HG03066 (cell line): ENCODE results near the gene ZNF438.

Source experiments
- ATAC-seq: cut with Tn5 transposase; IDR thresholded peaks from one replicate; pipeline ENCODE4 v1.9.1; 2021; ENCODE audit warnings: low read depth; ENCODE audit not compliant: unreplicated experiment

Gene ZNF438

DNA sequence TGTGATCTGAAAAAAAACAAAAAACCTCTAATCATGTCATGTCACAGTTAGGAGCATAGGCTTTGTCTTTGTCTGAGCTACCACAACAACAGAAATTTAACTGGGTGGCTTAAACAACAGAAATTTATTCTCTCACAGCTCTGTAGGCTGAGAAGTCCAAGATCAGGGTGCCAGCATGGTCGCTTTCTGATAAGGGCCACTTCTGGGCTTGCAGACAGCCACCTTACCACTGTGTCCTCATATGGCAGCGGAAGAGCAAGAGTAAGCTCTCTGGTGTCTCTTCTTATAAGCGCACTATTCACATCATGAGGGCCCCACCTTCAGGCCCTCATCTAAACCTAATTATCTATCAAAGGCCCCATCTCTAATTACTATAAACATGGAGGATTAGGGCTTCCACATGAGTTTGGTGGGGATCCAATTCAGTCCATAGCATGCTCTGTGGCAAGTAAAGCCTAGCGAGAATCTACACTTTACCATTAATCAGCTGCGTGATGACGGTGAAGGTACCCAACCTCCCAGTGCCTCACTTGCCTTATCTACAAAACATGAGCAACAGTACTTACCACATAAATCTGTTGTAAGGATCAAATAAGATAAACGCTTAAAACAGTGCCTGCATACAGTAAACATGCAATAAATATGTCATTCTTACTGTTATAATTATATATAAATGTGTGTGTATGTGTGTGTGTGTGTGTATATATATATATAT lies 17.3 kb downstream of the ZNF438 start:
- no peak for ATAC-seq

DNA sequence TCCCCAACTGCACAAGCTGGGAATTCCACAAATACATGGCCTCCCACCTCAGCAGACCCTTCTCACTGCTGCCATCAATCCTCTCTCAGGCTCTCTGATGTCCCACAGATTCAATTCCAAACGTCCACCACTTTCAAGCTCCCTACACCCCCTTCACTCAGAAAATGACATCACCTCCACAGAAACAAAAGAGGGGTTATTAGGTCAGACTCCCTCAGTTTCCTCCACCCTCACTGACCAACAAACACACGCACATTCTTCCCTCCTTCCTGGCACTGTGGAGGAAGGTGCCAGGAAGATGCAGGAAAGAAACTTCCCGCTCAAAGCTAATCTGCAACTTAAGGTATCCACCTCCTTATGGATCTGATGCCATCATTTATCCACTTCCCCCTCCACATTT lies 18.3 kb downstream of the ZNF438 start:
- no peak for ATAC-seq

GRCh38 chr10:31011665-31012022 lies 20.0 kb downstream of the ZNF438 start:
- no peak for ATAC-seq

- no peak for ATAC-seq
Observed at GRCh38 chr10:31011017-31011664, 20.5 kb downstream of the ZNF438 start.

GRCh38 chr10:31010062-31010461 lies 21.6 kb downstream of the ZNF438 start:
- ATAC-seq, result no peak

DNA sequence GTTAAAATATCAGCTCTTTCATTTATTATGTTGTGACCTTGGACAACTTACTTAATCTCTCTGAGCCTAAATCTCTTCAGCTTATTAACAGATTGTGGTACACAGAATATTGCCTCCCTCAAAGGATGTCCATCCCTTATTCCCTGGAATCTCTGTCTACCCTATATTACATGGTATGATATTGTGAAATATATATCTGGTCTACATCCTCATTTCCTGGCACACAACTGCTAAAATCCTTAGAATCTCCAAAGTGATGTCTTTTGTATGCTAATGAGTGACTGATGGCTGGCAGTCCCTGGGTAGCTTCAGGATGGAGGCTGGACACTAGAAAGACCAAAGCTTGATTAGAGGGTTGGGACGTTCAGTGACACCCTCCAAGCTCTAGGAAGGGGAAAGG lies 25.8 kb downstream of the ZNF438 start:
- no peak for ATAC-seq

GRCh38 chr10:31004611-31005193 lies 27.0 kb downstream of the ZNF438 start:
- no peak for ATAC-seq

GRCh38 chr10:31001740-31002139 lies 29.9 kb downstream of the ZNF438 start:
- ATAC-seq, result no peak

DNA sequence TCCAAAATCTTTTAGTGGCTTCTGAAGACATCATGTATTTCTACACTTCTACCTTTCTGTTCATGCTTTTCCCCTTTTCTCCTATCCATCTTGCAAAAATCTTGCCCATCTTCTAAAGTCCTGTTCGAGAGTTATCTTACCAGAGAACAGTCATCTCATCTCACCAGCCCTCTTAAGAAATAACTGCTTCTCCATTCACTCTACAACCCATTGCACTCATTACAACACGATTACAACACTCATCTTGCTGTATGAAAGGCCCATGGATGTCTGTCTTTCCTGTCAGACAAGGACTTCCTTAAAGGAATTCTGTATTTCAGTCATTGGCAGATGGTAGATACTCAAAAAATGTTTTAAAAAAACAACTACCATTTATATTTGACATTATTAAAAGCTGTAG lies 30.8 kb downstream of the ZNF438 start:
- ATAC-seq, result no peak

- no peak for ATAC-seq
Observed at GRCh38 chr10:31000071-31000782, 31.4 kb downstream of the ZNF438 start.

DNA sequence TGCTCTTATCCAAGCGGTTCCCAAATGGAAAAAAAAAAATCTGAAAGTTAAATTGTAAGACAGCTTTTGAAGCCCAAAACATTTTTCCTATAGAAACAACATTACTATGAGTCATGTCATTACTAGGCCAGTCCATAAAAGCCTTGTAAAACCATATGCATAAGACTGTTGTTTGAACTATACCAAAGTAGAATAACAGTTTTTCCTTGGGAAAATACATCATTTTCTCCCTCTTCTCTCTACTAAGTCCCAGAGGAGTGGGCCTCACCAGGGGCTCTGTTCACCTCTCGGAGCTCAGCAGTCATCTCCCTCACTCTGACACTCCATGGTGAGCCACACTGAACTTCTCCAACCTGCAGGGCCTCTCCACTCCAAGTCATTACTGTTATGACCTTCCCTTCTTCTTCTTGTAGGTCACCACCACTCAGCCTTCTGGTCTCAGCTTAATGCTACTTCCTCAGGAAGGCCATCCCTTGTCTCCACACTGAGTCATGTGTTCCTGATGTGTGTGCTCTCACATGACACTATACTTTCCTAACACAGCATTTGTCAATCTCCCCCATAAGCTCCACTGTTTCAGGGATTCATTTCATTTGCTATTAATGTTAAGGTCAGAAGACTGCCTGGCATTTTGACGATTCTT lies 32.5 kb downstream of the ZNF438 start:
- no peak for ATAC-seq

DNA sequence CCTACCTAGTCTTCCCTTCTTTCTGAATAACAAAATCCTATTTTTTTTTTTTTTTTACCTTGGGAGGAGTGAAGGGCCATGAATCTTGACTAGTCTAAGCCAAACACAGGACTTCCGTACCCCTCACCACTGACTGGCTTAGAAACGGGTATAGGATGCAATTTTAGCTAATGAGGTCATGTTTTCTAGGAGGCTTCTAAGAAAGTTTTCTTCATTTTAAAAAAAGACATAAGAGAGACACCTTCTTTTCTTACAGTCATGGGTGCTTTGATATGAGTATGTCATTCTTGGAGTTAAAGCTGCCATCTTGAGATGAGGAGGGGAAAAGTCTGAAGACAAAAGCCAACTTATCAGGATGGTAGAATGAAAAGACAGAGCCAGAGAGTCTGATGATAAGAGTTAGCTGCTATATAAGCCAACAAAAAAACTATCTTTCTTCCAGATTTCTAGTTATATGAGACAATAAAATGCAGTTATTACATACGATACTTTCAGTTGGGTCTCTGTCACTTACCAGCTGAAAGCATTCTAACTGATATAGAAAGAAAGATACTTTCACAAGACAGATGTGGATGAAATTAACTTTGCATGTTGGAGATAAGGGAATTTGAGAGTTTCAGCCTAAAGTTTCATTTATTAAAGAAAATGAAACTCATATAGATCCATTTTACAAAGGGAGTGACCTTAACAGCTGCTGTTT lies 34.0 kb downstream of the ZNF438 start:
- ATAC-seq, result no peak

- ATAC-seq, result no peak
Observed at GRCh38 chr10:30996481-30997005, 35.1 kb downstream of the ZNF438 start.

DNA sequence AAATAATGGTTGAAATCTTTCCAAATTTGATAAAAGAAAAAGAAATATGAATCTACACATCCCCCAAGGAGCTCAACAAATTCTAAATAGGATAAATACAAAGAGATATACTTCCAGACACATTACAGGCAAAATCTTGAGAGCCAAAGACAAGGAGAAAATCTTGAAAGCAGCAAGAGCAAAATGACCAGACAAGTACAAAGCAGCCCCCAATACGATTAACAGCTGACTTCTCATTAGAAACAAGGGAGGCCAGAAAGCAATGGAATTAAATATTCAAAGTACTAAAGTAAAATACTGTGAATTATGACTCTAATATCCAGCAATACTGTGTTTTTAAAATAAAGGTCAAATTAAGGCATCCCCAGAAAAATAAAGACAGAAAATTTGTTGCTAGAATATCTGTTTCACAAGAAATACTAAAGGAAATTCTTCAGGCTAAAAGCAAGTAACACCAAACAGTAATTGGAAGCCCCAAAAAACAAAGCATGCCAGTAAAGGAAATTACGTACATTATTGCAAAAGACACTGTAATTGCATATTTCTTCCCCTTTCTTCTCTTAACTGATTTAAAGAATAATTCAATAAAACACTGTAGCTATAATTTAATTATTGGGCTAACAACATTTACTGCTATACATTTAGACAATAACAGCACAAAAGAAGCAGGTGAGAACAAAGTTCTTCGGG lies 36.4 kb downstream of the ZNF438 start:
- ATAC-seq, result no peak

DNA sequence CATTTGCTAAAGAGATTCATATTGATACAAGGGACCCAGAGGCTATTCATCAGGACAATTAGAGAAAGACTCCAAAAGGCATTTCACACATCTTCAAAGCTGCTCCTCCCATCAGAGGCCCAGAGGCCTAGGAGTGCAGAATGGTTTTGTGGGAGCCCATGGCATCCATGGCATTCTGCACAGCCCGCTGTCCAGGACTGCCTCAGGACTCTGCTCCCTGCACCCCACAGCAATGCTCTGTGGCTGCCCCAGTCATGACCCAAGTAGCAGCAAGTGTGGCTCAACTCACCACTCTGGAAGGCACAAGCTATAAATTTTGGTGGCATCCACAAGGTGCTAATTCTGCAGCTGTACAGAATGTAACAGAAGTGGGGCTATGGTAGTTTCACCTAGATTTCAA lies 38.5 kb downstream of the ZNF438 start:
- ATAC-seq, result no peak

GRCh38 chr10:30992681-30993080 lies 39.0 kb downstream of the ZNF438 start:
- ATAC-seq, result no peak

DNA sequence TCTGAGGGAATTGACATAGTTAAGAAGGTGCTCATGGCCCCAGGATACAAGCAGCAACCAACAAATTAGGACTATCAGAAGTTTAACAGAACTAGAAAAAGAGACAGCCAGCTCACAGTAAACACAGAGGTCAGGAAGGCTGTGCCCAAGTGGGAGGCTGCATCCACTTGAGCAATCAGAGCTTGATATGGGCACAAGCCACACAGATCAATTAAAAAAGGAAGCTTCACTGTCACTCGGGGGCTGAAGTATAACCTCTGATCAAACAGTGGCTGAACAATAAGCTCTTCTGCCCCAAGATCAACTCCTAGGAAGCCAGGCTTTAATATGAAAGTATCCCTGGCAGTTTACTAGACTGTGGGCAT lies 40.0 kb downstream of the ZNF438 start:
- ATAC-seq, result no peak

DNA sequence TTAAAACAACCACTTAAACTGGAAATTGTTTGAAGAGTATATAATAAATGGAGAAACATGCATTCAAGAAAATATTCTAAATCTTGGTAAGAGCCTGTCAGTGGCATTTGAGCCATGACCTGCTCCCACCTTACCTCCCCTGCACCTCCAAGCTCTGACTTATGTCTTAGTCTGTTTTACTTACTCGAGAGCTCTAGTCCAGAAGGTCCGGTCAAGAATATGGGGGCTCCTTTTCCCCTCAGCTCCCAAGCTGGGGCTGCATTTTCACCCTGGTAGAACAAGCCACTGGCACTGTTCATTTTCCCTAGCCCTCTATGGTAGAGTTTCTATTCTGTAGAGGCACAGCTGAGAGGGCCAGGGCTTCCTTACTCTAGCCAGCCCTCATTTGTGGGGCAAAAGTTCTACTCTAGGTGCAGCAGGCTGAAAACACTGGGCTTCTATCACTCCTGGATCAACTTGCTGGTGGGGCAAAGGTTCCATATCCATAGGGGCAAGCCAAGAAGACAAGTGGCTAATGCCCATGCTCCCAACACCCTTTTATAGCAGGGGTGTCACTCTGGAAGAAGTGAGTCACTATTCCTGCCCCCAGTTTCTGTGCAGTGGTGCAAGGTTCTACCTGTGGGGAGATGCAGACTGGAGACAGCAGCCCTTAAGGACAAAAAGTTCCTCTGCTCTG lies 40.6 kb downstream of the ZNF438 start:
- no peak for ATAC-seq

- no peak for ATAC-seq
Observed at GRCh38 chr10:30990351-30990750, 41.3 kb downstream of the ZNF438 start.
